SHP77 (cell line): ENCODE data around the gene COX7A1.
A peak's percentile ranks its signal among the peaks of the same experiment; 100 is the strongest.
"Not testable (repeated sequence)": the region's sequence is repeated elsewhere in the genome, so short reads cannot be mapped to it uniquely, and the experiment has no call there.

Experiments used
- DNase-seq, 2 experiments: peaks; one replicate each; lab custom pipeline; 2025; lab: John Stamatoyannopoulos, UW

The COX7A1 gene

GRCh38 chr19:36152352-36153091 is at the start of gene COX7A1:
Gene COX7A1, minus strand, starts transcription at chr19:36152447. Its CDS starts 40 bp downstream, at chr19:36152407.
- no peak for DNase-seq

GRCh38 chr19:36201684-36202083 is 49.4 kb upstream of the COX7A1 start:
- no peak for DNase-seq

- DNase-seq = no peak
Observed at GRCh38 chr19:36198119-36198518, 45.9 kb upstream of the COX7A1 start.

GRCh38 chr19:36196249-36196648 is 44.0 kb upstream of the COX7A1 start:
- DNase-seq = no peak

- DNase-seq = not testable (repeated sequence)
Observed at GRCh38 chr19:36186722-36187121, 34.5 kb upstream of the COX7A1 start.

GRCh38 chr19:36183245-36183628 is 31.0 kb upstream of the COX7A1 start:
- DNase-seq = no peak

GRCh38 chr19:36182612-36183244 is 30.5 kb upstream of the COX7A1 start:
- DNase-seq = no peak

- DNase-seq = not testable (repeated sequence)
Observed at GRCh38 chr19:36179077-36179476, 26.8 kb upstream of the COX7A1 start.

- not testable (repeated sequence) for DNase-seq
Observed at GRCh38 chr19:36173846-36174245, 21.6 kb upstream of the COX7A1 start.

- no peak for DNase-seq
Observed at GRCh38 chr19:36172852-36173251, 20.6 kb upstream of the COX7A1 start.

- peak; percentile 28 to 33 for DNase-seq
Observed at GRCh38 chr19:36169084-36169760, 17.0 kb upstream of the COX7A1 start.

- no peak for DNase-seq
Observed at GRCh38 chr19:36163813-36164212, 11.6 kb upstream of the COX7A1 start.

GRCh38 chr19:36160821-36161596 is 8.8 kb upstream of the COX7A1 start:
- no peak for DNase-seq

GRCh38 chr19:36153126-36153525 is 879 bp upstream of the COX7A1 start:
- no peak for DNase-seq

- no peak for DNase-seq
Observed at GRCh38 chr19:36152019-36152351, 262 bp downstream of the COX7A1 start.

- DNase-seq = no peak
Observed at GRCh38 chr19:36151144-36152018, 866 bp downstream of the COX7A1 start.

- no peak for DNase-seq
Observed at GRCh38 chr19:36150586-36150985, 1.7 kb downstream of the COX7A1 start.

GRCh38 chr19:36149673-36150406 is 2.4 kb downstream of the COX7A1 start:
- DNase-seq = no peak

GRCh38 chr19:36144624-36145023 is 7.6 kb downstream of the COX7A1 start:
- DNase-seq = no peak

- DNase-seq = no peak
Observed at GRCh38 chr19:36142496-36142895, 9.8 kb downstream of the COX7A1 start.

- no peak for DNase-seq
Observed at GRCh38 chr19:36142046-36142445, 10.2 kb downstream of the COX7A1 start.
